Pancreas (tissue), 10 donors: ENCODE results near the gene URM1. TPM values are rescaled to one million over a fixed set of nuclear protein-coding genes. Genes with fewer than 3 reads are reported as not detected.
A peak's percentile ranks its signal among the peaks of the same experiment; 100 is the strongest.

Experiments used
- ATAC-seq, 4 donors: fragments of 200-7000 bp; cut with Tn5 transposase; one replicate each; pipeline versions ENCODE4 v1.8.0 to v1.9.1; 2020; ENCODE audit warnings: mild to moderate bottlenecking in 4 of 4, moderate library complexity in 4 of 4
- DNase-seq, 6 donors: peaks; one replicate each; pipeline ENCODE4 v3.0.0-alpha.2; 2020
- FAIRE-seq: peaks from 2 replicates; lab custom pipeline; 2012; peaks lifted over from hg19 to GRCh38; lab: Jason Lieb, UNC
- H3K27ac ChIP-seq, 4 donors: fragments of 200-600 bp; sonication (generic); 1 replicate in 3 of 4; 2 replicates in 1 of 4; pipeline versions ENCODE4 v1.5.0 to v1.8.0; 2020
- H3K27me3 ChIP-seq, 4 donors: fragments of 200-600 bp; one replicate each; pipeline ENCODE4 v1.8.0; 2021
- H3K36me3 ChIP-seq, 3 donors: fragments of 200-600 bp; sonication (generic) in 1 of 3; one replicate each; pipeline versions ENCODE4 v1.5.0 to v1.8.0; 2020 to 2021
- H3K4me1 ChIP-seq, 3 donors: fragments of 200-600 bp; one replicate each; pipeline ENCODE4 v1.8.0; 2021
- H3K4me3 ChIP-seq, 4 donors: fragments of 200-600 bp; sonication (generic) in 2 of 4; one replicate each; pipeline versions ENCODE4 v1.5.0 to v1.8.0; 2020 to 2021
- H3K9me3 ChIP-seq, 4 donors: fragments of 200-600 bp; one replicate each; pipeline ENCODE4 v1.8.0; 2021
- WGBS, 2 donors: extraction: QIAGEN DNeasy Blood & Tissue Kit; methylation state at CpG; one replicate each; pipeline ENCODE4 v1.1.7; 2013; 5-methylcytosine and 5-hydroxymethylcytosine counted together
- intact Hi-C, 3 donors: fragments of 100-400 bp; cut with DNase I; formaldehyde crosslinking; loops; one replicate each; pipeline versions ENCODE4 v1.11.1 to v1.14.2; 2022
- polyA plus RNA-seq, 2 donors: library from polyadenylated mRNA; stranded (reverse); fragments of 200-250 nt; gene quantifications; one replicate each; pipeline ENCODE4 v1.2.3, GENCODE V29; 2013
- total RNA-seq, 6 donors: library from RNA; stranded (reverse); fragmentation: NEBNext Ultra II Directional in 4 of 6; extraction: Animal tissue kit (Norgen Biotek cat#: 25700) in 4 of 6; gene quantifications; one replicate each; pipeline versions ENCODE4 v1.2.1 to v1.2.4, GENCODE V29; 2021 to 2023
- TF ChIP-seq, protein P1 (sequence below), 4 donors: fragments of 200-600 bp; sonication (generic) in 3 of 4; IDR thresholded peaks; one replicate each; pipeline versions ENCODE4 v1.5.0 to v1.8.0; 2021; ENCODE audit warnings: antibody characterized with exemption in 4 of 4
- donor health status: healthy with polysubstance abuse.
- donor health status: DM: no; HTN: no; CAD: no; lungs with moderate emphysema.
- donor health status: DM: no; HTN: no; CAD: no.
- donor health status: control.
- donor health status: control.
- donor health status: Bipolar disorder and iron deficiency.
- donor health status: DM: yes; HTN: yes; CAD: no.
- donor health status: DM: no; HTN: no; CAD: no.
- donor health status: DM: no; HTN: no; CAD: no.
- donor health status: DM: yes; HTN: yes; CAD: no.

The URM1 gene
- total and polyA plus RNA-seq, 8 donors: 18.5 to 46.1 (median 33.4) TPM

DNA sequence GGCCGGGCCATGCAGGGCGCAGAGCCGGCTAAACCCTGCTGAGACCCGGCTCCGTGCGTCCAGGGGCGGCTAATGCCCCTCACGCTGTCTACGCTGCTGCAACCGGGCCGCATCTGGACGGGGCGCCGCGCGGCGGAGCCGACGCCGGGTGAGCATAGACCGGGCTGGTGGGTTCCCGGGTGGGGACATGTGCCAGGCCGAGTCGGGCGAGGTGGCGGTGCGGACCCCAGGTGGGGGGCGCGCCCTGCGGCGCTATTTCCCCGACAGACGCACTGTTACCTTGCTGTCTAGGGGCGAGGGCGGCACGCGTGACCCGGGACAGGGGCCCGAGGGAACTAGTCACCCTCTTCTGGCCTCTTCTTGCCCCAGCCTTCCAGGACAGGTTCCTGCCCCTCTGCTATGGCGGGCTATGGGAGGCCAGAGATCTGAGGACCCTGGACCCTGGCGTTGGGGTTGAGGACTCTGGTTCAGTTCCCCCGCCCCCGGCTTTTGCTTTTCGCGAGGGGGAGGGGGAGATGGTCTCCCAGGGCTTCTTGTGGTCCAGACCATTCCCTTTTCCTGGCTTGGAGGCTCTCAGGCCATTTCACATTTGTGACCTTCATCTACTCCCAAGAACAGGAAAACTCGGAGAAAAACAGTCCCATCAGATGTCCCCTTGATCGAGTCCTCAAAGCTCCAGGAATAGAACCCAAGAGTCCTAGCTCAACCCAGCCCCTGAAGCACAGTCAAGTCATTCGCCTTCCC, 30.3 kb upstream of the URM1 start:
- peak in 1 of 6 donors; percentile 30 for DNase-seq
- TF ChIP-seq, protein P1, sequence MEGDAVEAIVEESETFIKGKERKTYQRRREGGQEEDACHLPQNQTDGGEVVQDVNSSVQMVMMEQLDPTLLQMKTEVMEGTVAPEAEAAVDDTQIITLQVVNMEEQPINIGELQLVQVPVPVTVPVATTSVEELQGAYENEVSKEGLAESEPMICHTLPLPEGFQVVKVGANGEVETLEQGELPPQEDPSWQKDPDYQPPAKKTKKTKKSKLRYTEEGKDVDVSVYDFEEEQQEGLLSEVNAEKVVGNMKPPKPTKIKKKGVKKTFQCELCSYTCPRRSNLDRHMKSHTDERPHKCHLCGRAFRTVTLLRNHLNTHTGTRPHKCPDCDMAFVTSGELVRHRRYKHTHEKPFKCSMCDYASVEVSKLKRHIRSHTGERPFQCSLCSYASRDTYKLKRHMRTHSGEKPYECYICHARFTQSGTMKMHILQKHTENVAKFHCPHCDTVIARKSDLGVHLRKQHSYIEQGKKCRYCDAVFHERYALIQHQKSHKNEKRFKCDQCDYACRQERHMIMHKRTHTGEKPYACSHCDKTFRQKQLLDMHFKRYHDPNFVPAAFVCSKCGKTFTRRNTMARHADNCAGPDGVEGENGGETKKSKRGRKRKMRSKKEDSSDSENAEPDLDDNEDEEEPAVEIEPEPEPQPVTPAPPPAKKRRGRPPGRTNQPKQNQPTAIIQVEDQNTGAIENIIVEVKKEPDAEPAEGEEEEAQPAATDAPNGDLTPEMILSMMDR (IDR thresholded peaks at IDR 0.05): no peak
- FAIRE-seq: no peak
- no peaks in the 10 kb centered on the region for H3K27me3 ChIP-seq
- no peaks in the 10 kb centered on the region for H3K9me3 ChIP-seq
- 1 to 2% methylated on average over 44 to 48 of the region's 48 CpGs for WGBS, 2 donors
- peak overlapping the region; percentile 15 to 68 (median 30) for H3K27ac ChIP-seq
- peak; percentile 9 to 11 (median 10) for ATAC-seq
- H3K36me3 ChIP-seq: peaks cover 0 to 21% (median 4%) of the 10 kb centered on the region in 3 donors
- H3K4me3 ChIP-seq: peak overlapping the region; percentile 56 to 89 (median 67)
- H3K4me1 ChIP-seq: peaks cover 0 to 8% (median 0%) of the 10 kb centered on the region in 3 donors
- intact Hi-C loops: loop anchor here in 1 of 3 donors (10.0 kb wide), 1 partner anchor 46 kb away; no protein-coding TSS in a partner anchor

DNA sequence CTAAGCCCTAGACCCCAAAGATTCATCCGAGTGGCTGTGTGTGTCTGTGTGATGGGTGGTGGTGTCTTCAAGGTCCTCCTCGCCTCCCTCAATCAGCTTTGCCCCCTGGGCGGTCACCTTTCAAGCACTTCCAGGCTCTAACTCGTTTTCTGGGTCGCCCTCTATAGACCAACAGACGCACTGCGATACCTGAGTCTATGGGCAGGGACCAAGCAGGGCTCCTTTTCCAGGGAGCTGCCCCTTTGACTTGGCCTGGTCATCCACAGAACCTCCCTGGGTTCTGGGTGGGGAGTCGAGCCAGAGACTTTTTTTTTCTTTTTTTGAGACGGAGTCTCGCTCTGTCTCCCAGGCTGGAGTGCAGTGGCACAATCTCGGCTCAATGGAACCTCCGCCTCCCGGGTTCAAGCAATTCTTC, 29.7 kb upstream of the URM1 start:
- Histone ChIP-seq H3K4me1 (peaks cover 0 to 8% (median 0%) of the 10 kb centered on the region in 3 donors), H3K36me3 (peaks cover 2 to 22% (median 4%) of the 10 kb centered on the region in 3 donors), H3K4me3 (peak overlapping the region; percentile 56 to 89 (median 67)), H3K27me3 (no peaks in the 10 kb centered on the region), H3K27ac (peak overlapping the region in 1 of 4 donors; percentile 68), H3K9me3 (no peaks in the 10 kb centered on the region)
- ATAC-seq: peak; percentile 62 to 77 (median 73)
- WGBS, 2 donors: 26 to 27% methylated on average over 13 of the region's 13 CpGs
- FAIRE-seq: no peak
- DNase-seq: peak in 5 of 6 donors; percentile 54 to 73 (median 64)
- intact Hi-C loops: loop anchor here in 1 of 3 donors (10.0 kb wide), 1 partner anchor 47 kb away; no protein-coding TSS in a partner anchor
- TF ChIP-seq, protein P1 (IDR thresholded peaks at IDR 0.05): peak; percentile 41 to 52 (median 42)

DNA sequence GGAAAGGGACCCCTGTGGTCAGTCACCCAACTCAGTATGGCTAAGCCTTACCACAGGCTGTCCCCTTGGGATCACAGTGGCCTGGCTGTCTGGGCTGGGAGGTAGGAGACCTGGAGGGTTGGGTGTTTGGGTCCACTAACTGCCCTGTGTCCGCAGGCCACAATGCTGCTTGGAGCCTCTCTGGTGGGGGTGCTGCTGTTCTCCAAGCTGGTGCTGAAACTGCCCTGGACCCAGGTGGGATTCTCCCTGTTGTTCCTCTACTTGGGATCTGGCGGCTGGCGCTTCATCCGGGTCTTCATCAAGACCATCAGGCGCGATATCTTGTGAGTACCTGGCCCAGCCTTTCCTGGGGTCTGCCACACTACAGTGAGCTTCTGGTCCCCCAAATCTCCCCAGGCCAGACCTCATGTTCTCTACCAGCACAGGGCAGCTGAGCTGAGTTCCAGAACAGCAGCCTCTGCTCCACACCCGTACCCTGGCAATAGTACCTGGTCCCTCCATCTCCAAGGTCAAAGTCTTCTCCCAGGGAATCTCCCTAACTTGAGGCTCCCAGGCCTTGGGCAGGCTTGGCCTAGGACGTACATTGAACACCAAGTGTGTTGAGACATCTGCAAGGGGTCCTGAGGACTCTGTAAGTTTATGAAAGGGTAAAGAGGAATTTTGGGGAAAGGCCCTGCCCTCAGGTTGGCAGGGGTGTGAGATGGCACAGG, 28.0 kb upstream of the URM1 start:
- WGBS, 2 donors: 91 to 92% methylated on average over 8 of the region's 8 CpGs
- FAIRE-seq (no peak), ATAC-seq (no peak)

DNA sequence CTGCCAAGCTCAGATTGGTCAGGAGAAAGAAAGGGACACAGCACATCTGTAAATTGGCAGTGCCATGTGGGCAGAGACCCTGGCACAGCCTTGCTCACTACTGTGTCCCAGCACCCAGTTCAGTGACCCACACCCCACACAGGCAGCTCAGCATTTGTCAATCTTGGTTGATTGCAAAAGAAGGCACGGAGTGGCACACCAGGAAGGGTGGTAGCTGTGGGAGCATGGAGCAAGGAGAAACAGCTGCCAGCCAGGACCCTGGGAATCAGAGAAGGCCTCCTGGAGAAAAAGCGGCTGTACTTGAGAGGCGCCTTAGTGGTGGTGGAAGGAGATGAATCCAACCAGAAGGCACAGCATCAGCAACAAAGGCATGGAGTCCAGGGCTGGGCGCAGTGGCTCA, 27.3 kb upstream of the URM1 start:
- no peaks in the 10 kb centered on the region for H3K9me3 ChIP-seq
- no peaks in the 10 kb centered on the region for H3K27me3 ChIP-seq
- peaks cover 0 to 8% (median 0%) of the 10 kb centered on the region in 3 donors for H3K4me1 ChIP-seq
- no peak overlapping the region for H3K27ac ChIP-seq
- H3K36me3 ChIP-seq: peaks cover 4 to 42% (median 9%) of the 10 kb centered on the region in 3 donors
- no peak for DNase-seq
- H3K4me3 ChIP-seq: no peak overlapping the region
- ATAC-seq: no peak
- 95 to 98% methylated on average over 4 of the region's 4 CpGs for WGBS, 2 donors
- TF ChIP-seq, protein P1 (IDR thresholded peaks at IDR 0.05): no peak
- no peak for FAIRE-seq
- intact Hi-C loops: loop anchor here in 1 of 3 donors (10.0 kb wide), 1 partner anchor 49 kb away; no protein-coding TSS in a partner anchor

More for the DNA sequence above, 28.0 kb upstream of the URM1 start:
- Histone ChIP-seq H3K36me3 (peaks cover 4 to 38% (median 9%) of the 10 kb centered on the region in 3 donors), H3K4me3 (no peak overlapping the region), H3K4me1 (peaks cover 0 to 8% (median 0%) of the 10 kb centered on the region in 3 donors), H3K27ac (no peak overlapping the region), H3K27me3 (no peaks in the 10 kb centered on the region), H3K9me3 (no peaks in the 10 kb centered on the region)
- no peak for DNase-seq
- TF ChIP-seq, protein P1 (IDR thresholded peaks at IDR 0.05): no peak
- intact Hi-C loops: loop anchor here in 1 of 3 donors (10.0 kb wide), 1 partner anchor 48 kb away; no protein-coding TSS in a partner anchor
